GM04503 (cell line): ENCODE data around the gene ZCWPW1.
"Not testable (repeated sequence)": the region's sequence is repeated elsewhere in the genome, so short reads cannot be mapped to it uniquely, and the experiment has no call there.

ENCODE experiments used
- DNase-seq: peaks from one replicate; pipeline ENCODE4 v3.0.0-alpha.2; 2012; ENCODE audit warnings: low read depth

The ZCWPW1 gene

GRCh38 chr7:100373261-100373831, 55.2 kb downstream of the ZCWPW1 start, which contains the start of gene PILRA:
Gene PILRA, plus strand, starts transcription at chr7:100373487. Its CDS starts 170 bp downstream, at chr7:100373657.
- DNase-seq, result no peak

- DNase-seq, result no peak
Measured at GRCh38 chr7:100372694-100373093, 55.8 kb downstream of the ZCWPW1 start.

- DNase-seq, result peak; percentile 17
Measured at GRCh38 chr7:100372256-100372655, 56.2 kb downstream of the ZCWPW1 start.

GRCh38 chr7:100371561-100372171, 56.8 kb downstream of the ZCWPW1 start:
- DNase-seq, result no peak

DNA sequence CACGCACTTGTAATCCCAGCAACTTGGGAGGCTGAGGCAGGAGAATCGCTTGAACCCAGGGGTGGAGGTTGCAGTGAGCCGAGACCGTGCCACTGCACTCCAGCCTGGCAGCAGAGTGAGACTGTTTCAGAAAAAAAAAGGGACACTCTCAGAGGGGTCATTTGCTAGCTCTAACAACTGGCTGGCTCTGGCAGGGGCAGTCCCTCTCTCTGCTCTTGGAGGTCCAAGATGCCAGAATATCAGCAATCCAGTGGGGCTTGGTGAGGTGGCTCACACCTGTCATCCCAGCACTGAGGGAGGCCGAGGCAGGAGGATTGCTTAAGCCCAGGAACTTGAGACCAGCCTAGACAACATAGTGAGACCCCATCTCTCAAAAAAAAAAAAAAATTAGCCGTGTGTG, 57.8 kb downstream of the ZCWPW1 start:
- DNase-seq, result no peak

DNA sequence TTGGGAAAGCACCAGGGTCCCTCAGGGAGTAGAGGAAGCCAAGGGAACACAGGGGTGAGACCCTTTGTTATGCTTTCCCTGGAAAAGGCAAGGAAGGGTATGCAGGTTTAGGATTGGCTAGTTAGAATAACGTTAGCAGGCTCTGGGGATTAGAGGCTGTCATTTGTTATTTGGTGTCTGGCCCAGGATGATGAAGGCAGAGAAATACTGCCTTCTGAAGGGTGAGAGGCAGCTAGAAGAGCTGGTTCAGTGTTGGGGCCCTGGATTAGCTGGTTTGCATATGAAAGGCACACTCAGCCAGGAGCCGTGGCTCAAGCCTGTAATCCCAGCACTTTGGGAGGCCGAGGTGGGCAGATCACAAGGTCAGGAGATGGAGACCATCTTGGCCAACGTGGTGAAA, 58.2 kb downstream of the ZCWPW1 start:
- DNase-seq, result no peak

- DNase-seq, result no peak
Measured at GRCh38 chr7:100369105-100369504, 59.4 kb downstream of the ZCWPW1 start.

- DNase-seq, result no peak
Measured at GRCh38 chr7:100367676-100368613, 60.6 kb downstream of the ZCWPW1 start.

- DNase-seq, result no peak
Measured at GRCh38 chr7:100367251-100367620, 61.3 kb downstream of the ZCWPW1 start.

GRCh38 chr7:100366411-100367250, 61.9 kb downstream of the ZCWPW1 start:
- DNase-seq, result no peak

DNA sequence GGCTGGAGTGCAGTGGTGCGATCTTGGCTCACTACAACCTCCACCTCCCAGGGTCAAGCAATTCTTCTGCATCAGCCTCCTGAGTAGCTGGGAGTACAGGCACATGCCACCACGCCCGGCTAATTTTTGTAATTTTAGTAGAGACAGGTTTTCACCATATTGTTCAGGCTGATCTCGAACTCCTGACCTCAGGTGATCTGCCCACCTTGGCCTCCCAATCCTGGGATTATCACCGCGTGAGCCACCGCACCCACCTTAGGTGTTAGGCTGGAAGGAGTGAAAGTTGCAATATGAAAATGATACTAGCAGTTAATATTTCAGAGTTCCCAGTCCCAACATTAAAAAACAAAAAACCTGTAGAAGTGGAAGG, 62.5 kb downstream of the ZCWPW1 start:
- DNase-seq, result not testable (repeated sequence)

DNA sequence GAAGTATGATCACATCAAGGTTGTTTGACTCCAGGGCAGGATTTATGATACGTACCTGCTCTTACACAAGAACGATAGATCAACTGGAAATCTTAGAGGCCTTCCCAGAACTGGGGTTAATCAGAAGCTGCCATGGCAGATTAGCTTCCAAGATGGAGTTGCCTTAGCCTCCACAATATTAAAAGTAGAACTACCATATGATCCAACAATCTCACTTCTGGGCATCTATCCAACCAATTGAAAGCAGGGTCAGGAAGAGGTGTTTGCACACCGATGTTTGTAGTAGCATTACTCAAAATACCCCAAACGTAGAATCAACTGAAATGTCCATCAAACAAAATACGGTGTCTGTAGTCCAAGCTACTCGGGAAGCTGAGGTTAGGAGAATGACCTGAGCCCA, 64.0 kb downstream of the ZCWPW1 start:
- DNase-seq, result no peak

- not testable (repeated sequence) for DNase-seq
Measured at GRCh38 chr7:100363797-100364196, 64.7 kb downstream of the ZCWPW1 start.

DNA sequence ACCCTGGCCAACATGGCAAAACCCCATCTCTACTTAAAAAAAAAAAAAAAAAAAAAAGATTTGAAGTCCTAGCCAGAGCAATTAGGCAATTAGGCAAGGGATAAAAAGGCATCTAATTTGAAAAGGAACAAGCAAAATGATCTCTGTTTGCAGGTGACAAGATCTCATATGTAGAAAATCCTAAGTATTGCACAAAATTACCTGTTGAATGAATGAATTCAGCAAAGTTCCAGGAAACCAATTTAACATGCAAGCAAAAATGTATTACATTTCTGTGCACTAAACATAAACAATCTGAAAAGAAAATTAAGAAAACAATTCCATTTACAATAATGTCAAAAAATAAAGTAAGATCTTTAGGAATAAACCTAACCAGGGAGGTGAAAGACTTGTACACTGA, 65.4 kb downstream of the ZCWPW1 start:
- no peak for DNase-seq

GRCh38 chr7:100360135-100360854, 68.2 kb downstream of the ZCWPW1 start:
- DNase-seq, result no peak

DNA sequence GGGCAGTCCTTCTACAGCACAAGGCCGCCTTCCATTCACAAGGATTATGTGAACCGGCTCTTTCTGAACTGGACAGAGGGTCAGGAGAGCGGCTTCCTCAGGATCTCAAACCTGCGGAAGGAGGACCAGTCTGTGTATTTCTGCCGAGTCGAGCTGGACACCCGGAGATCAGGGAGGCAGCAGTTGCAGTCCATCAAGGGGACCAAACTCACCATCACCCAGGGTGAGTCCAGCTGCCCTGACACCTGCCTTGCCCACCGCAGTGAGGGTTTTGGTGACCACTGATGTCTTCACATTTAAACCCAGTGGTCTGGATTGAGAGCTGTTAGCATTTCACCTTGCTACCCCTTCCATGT, 69.7 kb downstream of the ZCWPW1 start:
- DNase-seq, result no peak

GRCh38 chr7:100358027-100358856, 70.3 kb downstream of the ZCWPW1 start, which contains the start of gene PILRB:
Gene PILRB, plus strand, starts transcription at chr7:100358117. Its CDS starts 186 bp downstream, at chr7:100358303.
- no peak for DNase-seq

DNA sequence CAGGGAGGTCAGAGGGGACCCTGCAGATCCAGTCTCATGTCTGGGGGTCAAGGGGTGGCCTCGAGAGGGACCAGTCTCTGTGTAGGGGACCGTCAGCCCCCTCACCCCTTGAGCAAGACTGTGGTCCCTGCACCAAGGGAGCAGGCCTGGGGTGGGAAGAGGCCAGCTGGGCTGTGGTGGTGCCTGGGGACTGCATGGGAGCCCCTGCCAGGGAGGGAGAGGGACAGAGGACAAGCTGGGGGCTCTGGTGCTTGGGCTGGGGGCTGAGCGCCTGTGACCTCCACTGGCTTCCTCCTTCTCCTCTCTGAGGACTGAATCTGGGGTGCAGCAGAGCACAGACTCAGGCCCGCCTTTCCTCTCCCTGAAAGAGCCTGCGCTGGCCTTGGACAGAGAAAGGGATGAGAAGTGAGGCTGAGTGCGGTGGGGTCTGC, 71.4 kb downstream of the ZCWPW1 start:
- DNase-seq, result no peak

GRCh38 chr7:100356416-100357068, 72.0 kb downstream of the ZCWPW1 start:
- no peak for DNase-seq
